GM18526 (cell line): ENCODE results near the gene PDZD2.

ENCODE experiments used
- POLR2A ChIP-seq: IDR thresholded peaks from 3 replicates; pipeline ENCODE4 v1.6.1; 2011; ENCODE audit not compliant: insufficient read length; ENCODE audit errors: extremely low read depth

The PDZD2 gene

DNA sequence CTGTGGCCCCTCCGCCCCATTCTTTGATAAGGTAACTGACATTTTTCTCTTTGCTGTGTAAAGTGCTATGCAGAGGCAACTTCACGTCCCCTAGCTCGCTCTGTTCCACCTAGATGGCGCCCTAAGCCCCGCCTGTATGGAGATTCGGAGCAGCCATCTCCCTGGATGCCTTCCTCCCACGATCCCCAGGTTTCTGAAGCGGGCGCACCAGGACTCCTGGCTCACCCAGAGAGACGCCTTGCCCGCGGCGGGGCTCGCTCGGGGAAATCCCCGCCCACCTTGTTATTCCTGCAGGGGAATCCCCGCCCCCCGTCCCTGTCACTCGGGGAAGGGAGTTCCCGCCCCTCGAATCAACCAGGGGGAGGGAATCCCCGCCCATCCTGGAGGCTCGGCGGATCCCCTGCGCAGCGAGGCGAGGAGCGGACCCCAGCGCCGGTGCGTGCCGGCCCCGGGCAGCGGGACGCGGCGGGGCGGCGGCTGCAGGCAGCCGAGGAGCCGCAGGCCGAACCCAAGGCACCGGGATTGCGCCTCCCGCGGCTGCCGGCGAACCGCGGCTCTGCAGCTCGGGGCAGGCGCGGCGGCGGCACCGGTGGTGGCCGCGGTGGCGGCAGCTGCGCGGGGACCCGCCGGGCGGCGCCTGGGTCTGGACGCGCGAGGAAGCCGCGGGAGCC is at the start of gene PDZD2:
Gene PDZD2, plus strand, starts transcription at position 384 of the 671 bp plus-strand sequence.
- no peak for TF ChIP-seq POLR2A

- no peak for TF ChIP-seq POLR2A
Observed at GRCh38 chr5:31593665-31594064, 45.3 kb upstream of the PDZD2 start.

- TF ChIP-seq POLR2A = no peak
Observed at GRCh38 chr5:31596354-31596753, 42.6 kb upstream of the PDZD2 start.

DNA sequence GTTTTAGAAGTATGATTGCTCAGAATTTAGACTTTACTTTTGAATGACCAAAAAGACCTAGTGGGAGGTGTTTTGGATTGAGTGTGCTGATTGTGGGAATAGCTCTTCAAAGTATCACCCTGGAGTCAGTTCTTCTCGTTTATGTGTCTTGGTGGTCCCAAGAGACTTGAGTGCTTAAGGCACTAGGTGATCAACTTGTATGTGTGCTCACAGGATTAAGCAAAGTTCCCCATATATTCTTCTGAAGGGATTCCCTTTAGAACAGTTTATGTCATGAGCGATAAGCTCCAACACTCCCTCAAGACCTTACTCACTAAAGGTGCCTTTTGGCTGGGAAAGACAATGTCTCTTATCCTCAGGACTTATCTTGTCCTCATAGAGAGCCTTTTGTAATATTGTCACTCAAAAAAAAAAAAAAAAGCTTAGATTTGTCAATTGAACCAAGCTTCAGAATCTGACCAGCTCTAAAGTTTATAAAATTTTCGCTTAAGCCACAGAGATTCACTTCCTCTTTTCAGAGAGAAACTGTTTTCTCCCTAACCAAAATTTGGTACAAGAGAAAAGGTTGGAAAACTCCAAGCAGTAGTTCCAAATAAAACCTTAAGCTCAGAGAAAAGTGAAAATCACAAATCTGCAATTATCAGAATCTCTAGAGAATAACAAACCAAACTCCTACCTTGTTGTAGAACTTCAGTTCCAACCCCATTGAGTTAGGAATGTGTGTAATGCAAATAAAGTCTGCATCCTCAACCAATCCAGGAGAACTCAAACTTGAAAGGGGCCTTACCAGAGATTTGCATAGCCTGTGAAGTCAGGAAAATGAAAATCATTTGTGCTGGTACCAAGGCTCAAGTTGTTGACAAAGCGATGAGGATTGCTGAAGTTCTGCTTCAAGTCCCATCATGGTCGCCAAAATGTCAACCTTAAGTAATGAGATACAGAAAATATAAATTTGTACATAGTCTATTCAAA is 40.0 kb upstream of the PDZD2 start:
- no peak for TF ChIP-seq POLR2A

GRCh38 chr5:31604240-31604639 is 34.7 kb upstream of the PDZD2 start:
- no peak for TF ChIP-seq POLR2A

DNA sequence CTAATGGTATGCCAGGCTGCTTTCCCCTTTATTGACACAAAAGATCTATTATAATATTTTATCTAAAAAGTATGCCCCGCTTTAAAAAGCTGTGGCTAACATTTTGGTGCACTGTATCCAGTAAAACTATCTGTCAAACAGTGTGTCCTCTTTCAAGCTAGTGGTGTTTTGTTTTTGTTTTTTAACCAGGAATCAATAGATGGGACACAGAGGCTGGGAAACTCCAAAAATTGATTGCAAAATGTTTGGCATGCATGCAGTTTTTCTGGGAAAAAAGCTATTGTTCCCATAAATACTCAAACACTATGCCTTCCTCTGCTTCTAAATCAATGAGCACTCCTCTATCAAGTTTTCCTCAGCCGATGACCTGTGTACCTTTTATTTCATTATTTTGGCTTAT is 34.3 kb upstream of the PDZD2 start:
- TF ChIP-seq POLR2A = no peak

GRCh38 chr5:31605920-31606319 is 33.0 kb upstream of the PDZD2 start:
- TF ChIP-seq POLR2A = no peak

GRCh38 chr5:31607546-31607945 is 31.4 kb upstream of the PDZD2 start:
- TF ChIP-seq POLR2A = no peak

DNA sequence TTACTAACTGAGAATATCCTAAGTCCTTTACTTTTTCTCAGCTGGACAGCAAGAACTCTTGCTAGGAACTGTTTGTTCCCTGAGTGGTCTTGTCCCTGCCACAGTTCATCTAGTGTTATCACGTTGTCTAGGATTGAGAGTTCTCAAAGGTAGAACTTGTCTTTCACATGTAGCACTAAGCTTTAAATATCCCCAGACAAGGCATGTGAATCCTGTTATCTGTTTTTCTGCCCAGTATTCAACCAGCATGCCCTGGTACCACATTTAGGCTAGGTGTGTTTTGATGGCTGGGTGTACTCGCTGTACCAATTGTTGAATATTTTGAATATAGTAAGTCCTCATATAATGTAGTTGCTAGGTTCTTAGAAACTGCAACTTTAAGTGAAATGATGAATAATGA is 27.9 kb upstream of the PDZD2 start:
- no peak for TF ChIP-seq POLR2A

GRCh38 chr5:31613651-31614050 is 25.3 kb upstream of the PDZD2 start:
- TF ChIP-seq POLR2A = no peak

- TF ChIP-seq POLR2A = no peak
Observed at GRCh38 chr5:31614151-31615020, 24.5 kb upstream of the PDZD2 start.

GRCh38 chr5:31617867-31618266 is 21.1 kb upstream of the PDZD2 start:
- no peak for TF ChIP-seq POLR2A

- no peak for TF ChIP-seq POLR2A
Observed at GRCh38 chr5:31620026-31620425, 18.9 kb upstream of the PDZD2 start.

DNA sequence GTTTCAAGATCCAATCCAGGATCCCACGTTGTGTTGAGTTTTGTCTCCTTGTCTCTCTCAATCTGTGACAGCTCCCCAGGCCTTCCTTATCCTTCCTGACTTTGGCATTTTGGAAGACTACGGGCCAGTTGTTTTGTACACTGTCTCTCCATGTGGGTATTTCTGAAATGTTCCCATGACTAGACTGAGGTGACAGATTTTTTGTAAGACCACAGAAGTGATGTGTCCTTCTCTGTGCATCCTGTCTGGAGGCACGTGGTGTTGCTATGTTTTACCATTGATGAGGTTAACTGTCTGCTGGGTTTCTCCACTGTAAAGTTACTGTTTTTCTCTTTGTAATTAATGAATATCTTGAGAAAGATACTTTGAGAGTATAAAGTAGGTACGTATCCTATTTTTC is 15.7 kb upstream of the PDZD2 start:
- no peak for TF ChIP-seq POLR2A

- TF ChIP-seq POLR2A = no peak
Observed at GRCh38 chr5:31625394-31625793, 13.5 kb upstream of the PDZD2 start.

- no peak for TF ChIP-seq POLR2A
Observed at GRCh38 chr5:31626156-31626555, 12.8 kb upstream of the PDZD2 start.
